GM12892 (cell line): Measurements from ENCODE around the gene GPATCH1.

Experiments used
- POLR2A ChIP-seq: IDR thresholded peaks from 2 replicates; pipeline ENCODE4 v1.6.1; 2011; ENCODE audit warnings: low read depth, low read length, control low read depth
- POLR2AphosphoS5 ChIP-seq: IDR thresholded peaks from 2 replicates; pipeline ENCODE4 v1.6.1; 2011; ENCODE audit warnings: low read depth, low read length, control low read depth
- TAF1 ChIP-seq: IDR thresholded peaks from 2 replicates; pipeline ENCODE4 v1.6.1; 2011; ENCODE audit warnings: low read depth, mild to moderate bottlenecking, control low read depth, low read length, borderline replicate concordance

GRCh38 chr19:33080761-33081681 is at the start of gene GPATCH1:
- TF ChIP-seq POLR2AphosphoS5: peak; percentile 83
- peak; percentile 90 for TF ChIP-seq POLR2A
- TF ChIP-seq TAF1: peak; percentile 86
